ENCODE results near the gene ACBD6.

Gene ACBD6

DNA sequence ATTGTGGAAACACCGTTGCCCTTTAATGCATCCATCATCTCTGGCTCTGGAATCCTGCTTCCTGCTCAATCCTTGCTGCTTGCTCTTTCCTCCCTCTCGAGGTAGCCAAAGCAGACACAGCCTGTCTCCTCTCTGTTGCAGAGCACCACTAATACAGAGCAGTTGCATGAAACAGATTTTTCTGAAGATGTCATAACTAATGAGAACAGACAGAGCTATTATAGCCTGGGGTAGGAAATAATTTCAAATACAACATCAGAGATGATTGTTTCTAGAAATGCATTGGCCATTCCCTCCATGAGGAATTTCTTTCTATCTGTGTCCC is 23.3 kb upstream of the ACBD6 start:
- no peak for DNase-seq (ENCODE audit: low read depth in 4 of 4, low spot score in 1 of 4)

- no peak for DNase-seq (ENCODE audit: low read depth in 4 of 4, low spot score in 1 of 4)
These were observed 22.7 kb upstream of the ACBD6 start for GRCh38 chr1:180524915-180525714.

DNA sequence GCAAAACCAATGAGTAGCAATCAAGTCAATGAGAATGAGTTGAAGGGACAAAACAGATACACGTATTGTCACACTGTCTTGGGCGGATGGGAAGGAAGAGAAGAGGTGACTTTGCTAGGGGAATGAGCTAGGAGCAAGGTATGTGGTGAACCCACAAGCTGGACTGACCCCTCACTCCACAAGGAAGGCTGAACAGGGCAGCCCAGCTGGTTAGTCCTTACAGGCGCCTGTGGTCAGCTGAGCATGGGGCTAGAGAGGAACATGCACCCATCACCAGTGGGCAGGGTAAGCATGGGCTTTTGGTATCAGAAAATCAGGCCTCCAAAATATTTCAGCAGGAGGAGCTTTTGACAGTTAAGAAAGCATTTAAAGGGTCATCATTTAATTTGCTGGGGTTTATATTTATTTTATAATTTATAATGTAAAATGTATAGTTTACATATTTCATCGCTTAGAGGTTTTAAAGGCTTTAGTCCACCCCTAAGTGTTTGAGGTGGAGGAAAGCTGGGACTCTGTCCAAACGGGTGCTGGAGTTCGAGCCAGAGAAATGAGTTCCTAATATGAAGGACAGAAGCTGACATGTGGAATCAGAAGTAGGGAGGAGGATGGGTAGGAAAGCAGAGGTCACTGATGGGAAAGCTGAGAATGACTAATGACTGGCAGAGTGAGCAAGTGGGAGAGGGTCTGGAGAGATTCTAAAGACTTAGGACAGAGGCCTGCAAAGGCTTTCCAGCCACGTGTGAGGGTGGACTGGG is 22.0 kb upstream of the ACBD6 start:
- no peak for DNase-seq (ENCODE audit: low read depth in 4 of 4, low spot score in 1 of 4)

DNA sequence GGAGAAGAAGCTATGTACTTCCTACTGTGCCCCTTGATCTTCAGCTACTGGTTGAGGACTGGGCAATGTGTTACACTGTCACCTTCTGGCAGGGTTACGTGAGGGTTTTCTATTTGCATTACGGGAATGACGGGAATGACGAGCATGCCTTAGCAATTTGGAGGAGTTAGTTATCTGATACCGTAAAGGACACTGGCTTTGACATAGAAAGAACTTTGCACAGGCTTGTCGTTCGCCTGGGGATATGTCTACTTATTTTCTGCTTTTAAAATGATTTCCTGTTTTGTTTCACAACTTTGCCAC is 19.8 kb upstream of the ACBD6 start:
- DNase-seq (ENCODE audit: low read depth in 4 of 4, low spot score in 1 of 4) = no peak

- no peak for DNase-seq (ENCODE audit: low read depth in 4 of 4, low spot score in 1 of 4)
These were observed 19.3 kb upstream of the ACBD6 start for GRCh38 chr1:180521474-180522212.

DNA sequence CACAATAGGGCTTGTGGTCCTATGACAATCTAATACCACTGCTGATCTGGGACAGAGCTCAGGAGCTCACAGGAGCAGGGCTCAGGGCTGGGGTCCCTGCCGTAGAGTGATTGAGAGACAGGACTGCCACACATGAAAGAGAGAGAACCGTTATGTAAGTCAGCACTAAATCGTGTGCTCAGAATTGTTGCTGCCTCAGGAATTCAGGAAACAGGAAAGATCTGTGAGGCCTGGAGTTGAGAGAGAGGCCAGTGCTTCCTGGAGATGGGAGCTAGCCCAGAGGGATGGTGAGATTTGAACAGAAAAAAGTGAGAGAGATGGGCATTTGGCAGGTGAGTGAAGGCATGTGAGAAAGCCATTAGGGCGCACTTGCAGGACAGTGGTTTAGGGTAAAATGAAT is 17.5 kb upstream of the ACBD6 start:
- no peak for DNase-seq (ENCODE audit: low read depth in 4 of 4, low spot score in 1 of 4)

DNA sequence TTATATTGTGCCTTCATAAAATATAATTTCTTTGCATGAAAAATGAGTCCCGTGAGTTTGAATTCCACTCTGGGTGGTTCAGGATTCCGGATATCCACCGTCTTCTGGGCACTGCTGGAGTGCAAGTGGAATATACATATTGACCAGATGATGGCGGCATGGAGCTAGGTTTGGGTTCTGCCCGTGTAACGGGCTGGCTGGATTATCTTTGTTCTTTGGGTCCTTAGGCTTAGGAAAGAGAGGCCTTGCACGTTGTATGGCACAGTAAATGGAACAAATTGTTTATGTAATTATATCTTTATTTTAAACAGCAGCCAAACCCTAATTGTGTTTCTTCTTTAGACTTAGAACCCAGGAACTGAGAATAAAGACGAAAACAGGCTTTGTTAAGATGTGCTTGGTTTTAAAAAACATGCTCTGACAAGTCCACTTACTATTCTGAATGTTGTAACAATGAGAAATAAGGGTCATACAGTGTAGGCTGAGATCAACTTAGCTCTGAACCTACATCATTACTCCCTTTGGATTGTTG is 13.5 kb upstream of the ACBD6 start:
- peak; percentile 15 to 33 (median 28) for DNase-seq (ENCODE audit: low read depth in 4 of 4, low spot score in 1 of 4)

DNA sequence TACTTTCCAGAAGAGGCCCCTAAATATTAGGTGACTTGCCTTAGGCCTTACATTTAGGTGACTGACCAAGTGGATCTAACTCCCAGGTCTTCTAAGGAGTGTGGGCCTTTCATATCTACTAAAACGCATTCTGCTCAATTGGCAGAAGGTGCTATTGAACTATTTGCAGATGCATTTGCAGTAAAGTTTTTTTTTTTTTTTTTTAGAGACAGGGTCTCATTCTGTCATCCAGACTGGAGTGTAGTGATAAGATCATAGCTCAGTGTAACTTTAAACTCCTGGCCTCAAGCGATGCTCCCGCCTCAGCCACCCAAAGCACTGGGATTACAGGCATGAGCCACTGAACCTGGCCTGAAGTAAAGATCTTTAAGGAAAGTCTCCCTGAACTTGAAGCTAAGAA is 13.0 kb upstream of the ACBD6 start:
- no peak for DNase-seq (ENCODE audit: low read depth in 4 of 4, low spot score in 1 of 4)

- DNase-seq (ENCODE audit: low read depth in 4 of 4, low spot score in 1 of 4) = no peak
These were observed 11.2 kb upstream of the ACBD6 start for GRCh38 chr1:180513531-180513930.

- DNase-seq (ENCODE audit: low read depth in 4 of 4, low spot score in 1 of 4) = no peak
These were observed 8.5 kb upstream of the ACBD6 start for GRCh38 chr1:180510882-180511281.

- DNase-seq (ENCODE audit: low read depth in 4 of 4, low spot score in 1 of 4) = no peak
These were observed 6.3 kb upstream of the ACBD6 start for GRCh38 chr1:180508725-180509097.

DNA sequence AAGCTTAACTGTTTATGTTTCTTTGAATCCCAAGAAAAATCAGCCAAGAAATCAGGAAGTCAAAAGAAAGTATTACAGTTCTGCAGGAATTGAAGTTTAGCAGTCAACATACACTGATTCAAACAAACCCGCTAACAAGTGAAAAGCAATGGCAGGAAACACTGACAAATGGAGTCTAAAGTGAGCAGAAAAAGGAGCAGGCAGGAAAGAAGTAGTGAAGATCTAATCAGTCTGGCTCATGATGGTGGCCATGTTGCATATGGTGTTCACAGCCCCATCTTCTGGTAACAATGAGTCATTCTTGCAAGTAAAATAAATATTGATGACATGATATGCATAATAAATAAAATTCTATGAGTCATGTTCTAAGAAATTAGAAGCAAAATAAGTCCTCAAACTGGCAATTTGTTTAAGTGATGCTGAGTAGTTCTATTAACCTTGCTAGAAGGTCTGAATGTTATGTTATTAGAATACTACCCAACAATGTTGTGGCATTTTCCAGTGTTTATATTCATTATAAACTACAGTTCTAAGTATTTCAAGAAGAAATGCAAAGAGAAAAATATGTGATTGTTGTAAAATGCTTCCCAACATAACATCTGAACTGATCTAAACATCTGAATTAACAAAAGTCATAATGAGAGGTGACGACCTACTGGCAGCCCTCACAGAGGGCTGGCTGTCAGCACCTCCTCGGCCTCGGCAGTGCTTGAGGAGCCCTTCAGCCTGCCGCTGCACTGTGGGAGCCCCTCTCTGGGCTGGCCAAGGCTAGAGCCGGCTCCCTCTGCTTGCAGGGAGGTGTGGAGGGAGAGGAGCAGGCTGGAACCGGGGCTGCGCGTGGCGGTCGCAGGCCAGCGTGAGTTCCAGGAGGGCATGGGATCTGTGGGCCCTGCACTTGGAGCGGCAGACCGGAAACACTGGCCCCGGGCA is 5.7 kb upstream of the ACBD6 start:
- no peak for DNase-seq (ENCODE audit: low read depth in 4 of 4, low spot score in 1 of 4)

- DNase-seq (ENCODE audit: low read depth in 4 of 4, low spot score in 1 of 4) = no peak
These were observed 3.5 kb upstream of the ACBD6 start for GRCh38 chr1:180505732-180506335.

- no peak for DNase-seq (ENCODE audit: low read depth in 4 of 4, low spot score in 1 of 4)
These were observed 1.8 kb upstream of the ACBD6 start for GRCh38 chr1:180504186-180504585.

GRCh38 chr1:180503280-180503862 is 994 bp upstream of the ACBD6 start:
- no peak for DNase-seq (ENCODE audit: low read depth in 4 of 4, low spot score in 1 of 4)

DNA sequence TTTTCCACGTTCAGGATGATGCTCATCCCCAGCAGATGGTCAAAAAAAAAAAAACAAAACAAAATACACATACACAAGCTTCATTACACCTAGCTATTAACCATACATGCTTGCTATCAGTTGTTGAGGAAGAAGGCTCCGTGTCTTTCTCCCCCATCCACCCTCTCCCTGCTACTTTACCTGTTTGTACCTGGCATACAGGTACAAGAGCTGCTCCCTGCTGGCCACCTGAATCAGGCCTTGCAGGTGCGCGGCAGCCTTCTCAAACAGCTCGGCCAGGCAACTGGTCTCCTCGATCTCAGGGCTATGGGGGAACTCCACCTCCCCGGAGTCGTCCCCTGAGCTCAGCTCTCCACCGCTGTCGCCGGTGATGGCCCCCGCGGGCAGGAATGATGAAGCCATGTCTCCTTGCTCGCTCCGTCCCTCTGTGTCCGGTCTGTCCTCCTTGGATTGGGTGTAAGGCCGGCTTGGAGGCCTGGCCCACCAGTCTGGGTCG is 464 bp downstream of the ACBD6 start:
- no peak for DNase-seq (ENCODE audit: low read depth in 4 of 4, low spot score in 1 of 4)

- DNase-seq (ENCODE audit: low read depth in 4 of 4, low spot score in 1 of 4) = no peak
These were observed 1.7 kb downstream of the ACBD6 start for GRCh38 chr1:180500689-180501088.

DNA sequence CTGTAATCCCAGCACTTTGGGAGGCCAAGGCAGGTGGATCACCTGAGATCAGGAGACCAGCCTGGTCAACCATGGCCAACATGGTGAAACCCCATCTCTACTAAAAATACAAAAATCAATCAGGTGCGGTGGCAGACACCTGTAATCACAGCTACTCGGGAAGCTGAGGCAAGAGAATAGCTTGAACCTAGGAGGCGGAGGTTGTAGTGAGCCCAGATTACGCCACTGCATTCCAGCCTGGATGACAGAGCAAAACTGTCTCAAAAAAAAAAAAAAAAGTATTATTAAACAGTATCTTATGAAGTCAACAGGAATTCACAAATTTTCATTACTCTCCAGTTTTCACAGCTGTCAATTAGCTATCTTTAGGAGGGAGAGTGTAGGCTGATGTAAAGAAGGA is 3.8 kb downstream of the ACBD6 start:
- no peak for DNase-seq (ENCODE audit: low read depth in 4 of 4, low spot score in 1 of 4)

DNA sequence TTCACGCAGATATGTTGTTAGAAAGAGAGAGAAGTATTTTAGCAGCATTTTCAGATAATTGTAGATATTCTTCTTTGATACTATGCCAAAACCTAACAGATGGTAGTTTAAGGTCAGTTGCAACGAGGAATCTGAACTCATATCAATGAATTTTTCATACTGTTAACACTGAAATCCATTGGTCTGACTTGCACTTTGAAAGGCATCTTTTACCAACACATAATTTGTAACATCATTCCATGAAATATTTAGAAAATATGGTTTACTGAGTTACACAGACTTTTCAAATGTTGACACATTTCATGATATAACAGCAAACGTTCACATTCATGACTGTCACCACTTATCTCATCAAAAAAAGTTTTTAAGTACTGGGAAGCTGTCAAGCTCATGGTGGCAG is 4.6 kb downstream of the ACBD6 start:
- no peak for DNase-seq (ENCODE audit: low read depth in 4 of 4, low spot score in 1 of 4)

DNA sequence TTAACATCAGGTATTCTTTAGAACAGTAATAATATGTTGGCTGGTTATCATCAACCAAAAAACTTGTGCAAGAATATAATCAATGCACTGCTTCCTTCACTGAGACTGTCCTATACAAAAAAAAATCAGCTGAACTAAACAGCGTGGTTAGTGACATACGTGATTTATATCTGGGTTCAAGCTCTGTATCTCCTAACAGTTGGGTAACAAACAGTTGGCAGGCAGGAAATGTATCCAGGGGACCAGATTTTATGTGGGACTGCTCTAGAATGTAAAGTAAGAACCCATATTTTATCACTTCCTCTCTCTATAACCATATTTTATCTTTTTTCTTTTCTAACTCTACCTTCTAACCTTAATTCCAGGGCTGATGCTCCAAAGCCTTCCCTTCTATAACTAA is 8.0 kb downstream of the ACBD6 start:
- DNase-seq (ENCODE audit: low read depth in 4 of 4, low spot score in 1 of 4) = no peak
